Left colon (tissue), 2 donors: Measurements from ENCODE around the gene TMEM255A. TPM values are rescaled to one million over a fixed set of nuclear protein-coding genes. Genes with fewer than 3 reads are reported as not detected.

Experiments
- ATAC-seq: fragments of 200-7000 bp; cut with Tn5 transposase; one replicate; pipeline ENCODE4 v1.9.1; 2020; ENCODE audit warnings: mild to moderate bottlenecking, moderate library complexity
- DNase-seq, 2 donors: peaks; one replicate each; pipeline ENCODE4 v3.0.0-alpha.2; 2020
- intact Hi-C, 2 donors: fragments of 100-400 bp; cut with DNase I in 1 of 2; cut with micrococcal nuclease in 1 of 2; formaldehyde crosslinking; loops; one replicate each; pipeline versions ENCODE4 v1.11.2 to v1.14.0; 2022; cut with DNase I, micrococcal nuclease
- total RNA-seq, 2 donors: library from RNA; stranded (reverse); fragmentation: NEBNext Ultra II Directional; extraction: Animal tissue kit (Norgen Biotek cat#: 25700); gene quantifications; one replicate each; pipeline ENCODE4 v1.2.1, GENCODE V29; 2021
- donor health status: DM: no; HTN: no; CAD: no.
- donor health status: DM: yes; HTN: yes; CAD: no.

TMEM255A gene
- total RNA-seq, 2 donors from 2014 or later: 0.67 to 2.5 TPM

DNA sequence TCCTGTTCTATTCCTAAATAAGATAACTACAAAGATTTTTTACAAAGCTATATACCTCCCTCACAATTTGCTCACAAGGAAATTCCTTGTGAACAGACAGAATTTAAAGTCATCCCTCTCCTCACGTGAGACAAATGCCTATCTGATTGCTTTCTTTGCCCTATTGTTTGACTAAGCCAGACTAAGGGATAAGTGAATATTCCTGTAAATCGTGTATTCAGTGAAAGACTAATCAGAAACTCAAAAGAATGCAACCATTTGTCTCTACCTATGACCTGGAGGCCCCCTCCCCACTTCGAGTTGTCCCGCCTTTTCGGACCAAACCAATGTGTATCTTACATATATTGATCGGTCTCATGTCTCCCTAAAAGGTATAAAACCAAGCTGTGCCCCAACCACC is 76.0 kb downstream of the TMEM255A start:
- no peak for DNase-seq
- intact Hi-C loops: no loop called here
- no peak for ATAC-seq

GRCh38 chrX:120228187-120228908 is 82.9 kb downstream of the TMEM255A start:
- intact Hi-C loops: no loop called here

DNA sequence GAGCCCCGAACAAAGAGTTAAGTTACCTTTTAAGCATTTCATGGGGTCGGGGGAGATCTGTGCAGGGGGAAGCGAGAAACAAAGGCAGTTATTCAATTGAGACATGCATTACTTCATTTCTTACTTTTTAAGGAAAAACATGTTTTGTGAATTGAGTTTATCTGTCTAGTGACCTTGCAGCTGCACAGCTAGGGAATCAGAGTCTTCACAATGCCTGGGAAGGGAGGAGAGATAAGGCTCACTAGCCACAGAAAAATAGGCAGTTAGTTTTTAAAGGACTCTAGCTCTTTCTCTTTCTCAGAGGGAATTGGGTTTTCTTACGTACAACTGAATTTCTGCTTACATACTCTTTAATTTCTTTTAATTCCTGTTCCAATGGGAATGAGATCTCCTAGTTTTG is 86.9 kb downstream of the TMEM255A start:
- intact Hi-C loops: no loop called here
- no peak for ATAC-seq
- DNase-seq: no peak

More at GRCh38 chrX:120228187-120228908, 82.9 kb downstream of the TMEM255A start:
- DNase-seq (no peak), ATAC-seq (no peak)

DNA sequence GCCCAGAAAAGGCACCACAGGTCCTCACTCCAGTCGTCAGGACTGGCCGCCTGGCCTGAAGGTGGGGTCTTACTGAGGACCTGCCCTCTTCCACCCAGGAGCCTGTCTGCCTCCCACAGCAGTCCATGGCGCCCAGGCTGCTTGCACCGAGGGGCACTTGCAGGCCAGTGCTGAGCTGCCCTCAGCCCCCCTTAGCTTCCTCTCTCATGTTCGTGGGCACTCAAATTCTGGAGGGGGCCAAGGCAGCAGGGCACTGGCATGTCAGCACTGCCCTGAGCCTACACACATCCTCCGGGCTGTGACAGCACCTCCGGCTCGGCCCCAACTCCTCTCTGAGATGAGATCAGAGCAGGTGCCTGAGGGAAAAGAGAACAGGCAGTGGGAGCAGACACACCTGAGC is 87.9 kb downstream of the TMEM255A start:
- ATAC-seq (no peak), DNase-seq (no peak)
- intact Hi-C loops: no loop called here

- DNase-seq: peak in 1 of 2 donors; percentile 64
- peak; percentile 67 for ATAC-seq
- intact Hi-C loops: no loop called here
Observed at GRCh38 chrX:120213438-120214265, 97.6 kb downstream of the TMEM255A start.

Other genes starting within 250 kb of the TMEM255A start
- not detected for gene RHOXF2B, start 233.8 kb downstream of the TMEM255A start, total RNA-seq
- gene RHOXF1, start 195.5 kb downstream of the TMEM255A start, total RNA-seq: under 1 TPM in 1 of 2 donors, not detected in 1; 0.47 TPM
- not detected for gene RHOXF2, start 152.8 kb downstream of the TMEM255A start, total RNA-seq
- 10 to 100 TPM in 1 of 2 donors, 1 to 10 TPM in 1; 9.3 to 13.4 TPM for gene ZBTB33, start 60.6 kb downstream of the TMEM255A start, total RNA-seq
- gene ATP1B4, start 50.6 kb upstream of the TMEM255A start, total RNA-seq: not detected
- gene LAMP2, start 157.8 kb upstream of the TMEM255A start, total RNA-seq: 10 to 100 TPM; 72.2 to 98.6 TPM
- 10 to 100 TPM; 26.0 to 33.8 TPM for gene CUL4B, start 249.5 kb upstream of the TMEM255A start, total RNA-seq